EL (cell line): ENCODE results near the gene MACO1.

ENCODE experiments used
- DNase-seq: peaks from one replicate; pipeline ENCODE4 v3.0.0-alpha.2; 2016

MACO1 gene

GRCh38 chr1:25526753-25527152 lies 96.1 kb downstream of the MACO1 start:
- DNase-seq = no peak

GRCh38 chr1:25527226-25527846 lies 96.6 kb downstream of the MACO1 start:
- DNase-seq = no peak

GRCh38 chr1:25527946-25528595 lies 97.4 kb downstream of the MACO1 start:
- DNase-seq = no peak

- no peak for DNase-seq
These were observed 98.3 kb downstream of the MACO1 start for GRCh38 chr1:25528881-25529517.

- DNase-seq = no peak
These were observed 99.0 kb downstream of the MACO1 start for GRCh38 chr1:25529518-25530185.

GRCh38 chr1:25530186-25531081 lies 99.7 kb downstream of the MACO1 start:
- no peak for DNase-seq

- DNase-seq = no peak
These were observed 100.4 kb downstream of the MACO1 start for GRCh38 chr1:25531082-25531461.

GRCh38 chr1:25532970-25533369 lies 102.3 kb downstream of the MACO1 start:
- no peak for DNase-seq

- DNase-seq = no peak
These were observed 103.2 kb downstream of the MACO1 start for GRCh38 chr1:25533775-25534409.

- DNase-seq = no peak
These were observed 103.7 kb downstream of the MACO1 start for GRCh38 chr1:25534410-25534788.

- no peak for DNase-seq
These were observed 105.4 kb downstream of the MACO1 start for GRCh38 chr1:25536124-25536523.

GRCh38 chr1:25537153-25537831 lies 106.6 kb downstream of the MACO1 start:
- DNase-seq = no peak

- DNase-seq = peak; percentile 28
These were observed 107.6 kb downstream of the MACO1 start for GRCh38 chr1:25538191-25538767.

- no peak for DNase-seq
These were observed 110.1 kb downstream of the MACO1 start for GRCh38 chr1:25540750-25541342.

- no peak for DNase-seq
These were observed 110.7 kb downstream of the MACO1 start for GRCh38 chr1:25541425-25541824.

GRCh38 chr1:25541889-25542658 lies 111.4 kb downstream of the MACO1 start:
- DNase-seq = no peak

- no peak for DNase-seq
These were observed 112.3 kb downstream of the MACO1 start for GRCh38 chr1:25543005-25543424.

- DNase-seq = peak; percentile 78
These were observed 112.9 kb downstream of the MACO1 start, which contains the start of gene LDLRAP1 for GRCh38 chr1:25543425-25544242. LDLRAP1 (plus strand) TSS chr1:25543606; CDS start chr1:25543699, 93 bp downstream.

- DNase-seq = no peak
These were observed 113.6 kb downstream of the MACO1 start for GRCh38 chr1:25544243-25544764.
